SJCRH30 (cell line): ENCODE measurements around the gene ZMYND10. TPM values are rescaled to one million over a fixed set of nuclear protein-coding genes. Genes with fewer than 3 reads are reported as not detected.

Experiments used
- DNase-seq, 2 experiments: peaks; one replicate each; pipeline ENCODE4 v3.0.0-alpha.2; 2015 to 2020
- H3K27ac ChIP-seq: fragments of 250-450 bp; sonication (Bioruptor Pico); 2 replicates; pipeline ENCODE4 v1.5.1; 2020; ENCODE audit warnings: mild to moderate bottlenecking, moderate library complexity
- H3K27me3 ChIP-seq: fragments of 250-450 bp; sonication (Bioruptor Pico); 2 replicates; pipeline ENCODE4 v1.5.1; 2020; ENCODE audit warnings: mild to moderate bottlenecking, moderate library complexity
- H3K36me3 ChIP-seq: fragments of 250-450 bp; sonication (Bioruptor Pico); 2 replicates; pipeline ENCODE4 v1.5.1; 2020; ENCODE audit warnings: mild to moderate bottlenecking, moderate library complexity
- H3K4me1 ChIP-seq: fragments of 250-450 bp; sonication (Bioruptor Pico); 2 replicates; pipeline ENCODE4 v1.5.1; 2020; ENCODE audit warnings: mild to moderate bottlenecking, moderate library complexity
- H3K4me3 ChIP-seq: fragments of 250-450 bp; sonication (Bioruptor Pico); 2 replicates; pipeline ENCODE4 v1.5.1; 2020; ENCODE audit warnings: mild to moderate bottlenecking, moderate library complexity
- H3K9me3 ChIP-seq: fragments of 250-450 bp; sonication (Bioruptor Pico); replicated peaks from 2 replicates; pipeline ENCODE4 v1.5.1; 2020; ENCODE audit warnings: mild to moderate bottlenecking, moderate library complexity
- total RNA-seq: library from RNA; depleted of rRNA; stranded (reverse); fragments of >200 nt; shearing (Covaris generic); gene quantifications from 2 replicates; pipeline ENCODE4 v1.2.3, GENCODE V29; 2014

Gene ZMYND10
- total RNA-seq, 1 experiment from 2014 or later, result 0.99 TPM

DNA sequence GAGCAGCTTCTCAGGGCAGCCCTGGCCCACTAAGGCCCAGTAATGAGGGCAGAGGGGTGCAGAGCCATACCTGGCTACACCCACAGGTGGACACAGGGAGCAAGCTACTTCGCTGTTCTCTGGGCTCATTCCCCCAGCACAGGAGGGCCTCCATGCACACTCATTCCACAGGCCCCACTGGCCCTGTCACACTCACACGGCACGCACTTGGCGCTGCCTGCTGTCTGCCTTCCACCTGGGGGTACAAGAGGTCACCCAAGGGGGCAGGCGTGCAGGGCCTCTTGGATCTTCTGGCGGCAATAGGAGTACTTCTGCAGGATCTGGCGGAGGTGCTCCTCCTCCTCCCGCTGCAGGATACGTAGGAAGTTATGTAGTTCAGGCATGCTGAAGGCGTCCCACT lies 15.2 kb downstream of the ZMYND10 start:
- H3K4me1 ChIP-seq, result no peaks in the 10 kb centered on the region
- H3K36me3 ChIP-seq, result peaks cover 23% of the 10 kb centered on the region; the same call in 1 of the 2 replicates
- no peaks in the 10 kb centered on the region for H3K27me3 ChIP-seq
- DNase-seq, result no peak
- no peak overlapping the region for H3K27ac ChIP-seq
- no peak overlapping the region for H3K4me3 ChIP-seq
- H3K9me3 ChIP-seq, result no peaks in the 10 kb centered on the region

DNA sequence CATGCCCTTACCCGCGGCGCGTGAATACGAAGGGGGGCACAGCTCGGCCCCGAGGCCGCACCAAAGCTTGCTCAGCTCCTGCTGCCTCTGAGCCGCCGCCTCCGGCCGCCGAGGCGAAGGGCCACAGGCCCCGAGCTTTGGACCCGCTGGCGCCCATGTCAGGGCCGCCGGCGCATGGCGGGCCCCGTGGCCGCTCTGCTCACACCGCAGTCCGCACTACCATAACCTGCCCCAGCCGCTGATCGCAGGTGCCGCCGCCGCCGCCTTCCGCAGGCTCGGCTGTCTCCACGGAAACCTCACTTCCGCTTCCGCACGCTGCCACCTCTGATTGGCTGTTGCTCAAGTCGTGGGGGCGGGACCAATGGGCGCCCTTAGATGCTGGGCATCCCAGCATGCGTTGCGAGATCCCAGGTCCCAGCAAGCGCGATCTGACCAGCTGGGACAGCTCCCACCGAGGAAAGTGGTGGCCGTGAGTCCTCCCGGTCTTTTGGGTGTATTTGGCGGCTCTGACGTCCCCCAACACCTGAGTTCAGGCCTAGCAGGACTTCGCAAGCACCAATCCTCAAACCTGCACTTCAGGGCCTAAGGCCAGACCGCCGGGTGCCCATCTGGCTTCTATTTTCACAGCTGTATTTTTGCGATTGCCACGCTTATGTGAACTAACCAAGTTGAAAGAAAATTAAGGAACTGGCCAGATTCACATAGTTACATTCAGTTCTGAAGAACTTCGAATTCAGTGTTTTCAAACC lies 17.4 kb downstream of the ZMYND10 start, which contains the start of gene TUSC2:
Gene TUSC2 (minus strand): TSS at position 281 of the 749 bp plus-strand sequence. CDS start 124 bp downstream, at position 157.
- Histone ChIP-seq H3K27me3 (no peaks in the 10 kb centered on the region), H3K4me3 (peak within 1 kb of the TSS; percentile 90)
- DNase-seq, result peak; percentile 95 to 97

DNA sequence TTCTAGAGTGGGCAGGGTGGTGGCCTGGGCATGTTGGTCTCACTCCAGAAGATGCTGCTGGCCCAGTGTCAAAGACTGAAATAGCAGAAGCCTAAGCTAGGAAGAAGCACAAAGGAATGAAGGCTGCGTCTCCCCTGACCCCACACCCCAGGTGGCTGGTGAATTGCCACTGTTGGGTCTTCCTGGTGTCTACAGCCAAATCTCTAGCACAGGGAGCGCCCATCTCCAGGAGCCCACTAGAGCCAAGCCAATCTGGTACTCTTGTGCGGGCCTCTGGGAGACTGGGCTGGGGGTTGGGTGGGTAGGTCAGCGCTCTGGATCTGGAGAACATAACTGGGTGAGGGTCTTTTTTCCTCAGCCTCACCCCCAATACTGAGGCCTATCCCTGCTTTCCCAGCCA lies 18.4 kb downstream of the ZMYND10 start:
- peaks cover 4% of the 10 kb centered on the region; the same call in 1 of the 2 replicates for H3K4me1 ChIP-seq
- no peak for DNase-seq
- no peaks in the 10 kb centered on the region for H3K9me3 ChIP-seq
- H3K4me3 ChIP-seq, result peak overlapping the region; percentile 90
- no peak overlapping the region for H3K27ac ChIP-seq
- no peaks in the 10 kb centered on the region for H3K27me3 ChIP-seq
- peaks cover 20% of the 10 kb centered on the region; the same call in 1 of the 2 replicates for H3K36me3 ChIP-seq

More for the DNA sequence above, 17.4 kb downstream of the ZMYND10 start, which contains the start of gene TUSC2:
- Histone ChIP-seq H3K4me1 (peaks cover 4% of the 10 kb centered on the region; the same call in 1 of the 2 replicates), H3K9me3 (no peaks in the 10 kb centered on the region), H3K27ac (peak within 1 kb of the TSS; percentile 11; the same call in 1 of the 2 replicates), H3K36me3 (peaks cover 23% of the 10 kb centered on the region; the same call in 1 of the 2 replicates)

DNA sequence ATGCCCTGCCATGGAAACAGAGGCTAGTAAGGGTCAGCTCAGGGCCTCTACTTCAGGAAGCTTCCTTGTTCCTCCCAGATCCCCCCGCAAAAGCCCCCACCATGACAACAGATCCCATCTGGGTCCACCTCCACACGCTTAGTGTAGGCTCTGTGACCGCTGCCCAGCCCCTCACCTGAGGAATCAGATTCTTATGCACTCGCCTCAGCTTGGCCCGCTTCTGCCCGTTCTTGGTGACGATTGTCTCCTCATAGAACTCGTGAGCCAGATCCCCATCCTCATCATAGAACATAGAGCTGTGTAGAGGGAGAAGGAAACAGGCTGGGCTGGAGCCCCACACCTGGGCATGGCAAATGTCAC lies 19.4 kb downstream of the ZMYND10 start:
- no peak for DNase-seq
- no peak overlapping the region for H3K4me3 ChIP-seq
- no peak overlapping the region for H3K27ac ChIP-seq
- peaks cover 4% of the 10 kb centered on the region; the same call in 1 of the 2 replicates for H3K4me1 ChIP-seq
- H3K36me3 ChIP-seq, result peaks cover 12% of the 10 kb centered on the region; the same call in 1 of the 2 replicates
- H3K9me3 ChIP-seq, result no peaks in the 10 kb centered on the region
- H3K27me3 ChIP-seq, result no peaks in the 10 kb centered on the region

DNA sequence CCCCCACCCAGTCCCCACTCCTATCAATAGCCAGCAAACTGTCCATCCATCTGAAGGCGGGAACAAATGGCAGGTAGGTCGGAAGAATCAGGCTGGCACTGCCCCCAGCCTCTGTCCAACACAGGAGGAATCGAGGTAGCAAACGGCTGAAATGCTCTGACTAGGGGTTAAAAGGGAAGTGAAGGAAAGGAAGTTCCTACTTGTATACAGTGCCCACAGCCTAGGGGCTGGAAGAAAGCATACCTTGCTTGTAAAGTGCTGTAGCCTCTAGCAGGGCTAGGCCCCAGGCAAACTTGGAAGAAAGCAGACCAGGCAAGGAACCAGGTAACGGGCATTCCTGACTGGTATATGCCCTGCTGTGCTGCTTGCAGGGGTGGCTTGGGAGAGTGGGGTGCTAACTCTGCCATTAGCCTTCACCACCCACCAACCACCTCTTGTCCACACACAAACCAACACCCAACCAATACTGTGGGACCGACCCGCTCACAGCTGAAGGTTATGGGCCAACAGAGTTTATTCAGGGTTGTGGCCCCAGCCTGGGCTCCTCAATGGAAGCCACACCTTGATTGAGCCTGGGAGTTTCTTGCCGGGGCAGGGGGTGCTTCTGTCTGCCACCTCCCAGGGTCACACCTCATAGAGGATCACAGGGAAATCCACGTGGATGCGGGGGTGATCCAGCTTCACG lies 19.9 kb downstream of the ZMYND10 start:
- Histone ChIP-seq H3K36me3 (peaks cover 7% of the 10 kb centered on the region; the same call in 1 of the 2 replicates), H3K4me3 (no peak overlapping the region), H3K27me3 (no peaks in the 10 kb centered on the region), H3K27ac (no peak overlapping the region), H3K9me3 (no peaks in the 10 kb centered on the region), H3K4me1 (peaks cover 4% of the 10 kb centered on the region; the same call in 1 of the 2 replicates)
- DNase-seq, result no peak

DNA sequence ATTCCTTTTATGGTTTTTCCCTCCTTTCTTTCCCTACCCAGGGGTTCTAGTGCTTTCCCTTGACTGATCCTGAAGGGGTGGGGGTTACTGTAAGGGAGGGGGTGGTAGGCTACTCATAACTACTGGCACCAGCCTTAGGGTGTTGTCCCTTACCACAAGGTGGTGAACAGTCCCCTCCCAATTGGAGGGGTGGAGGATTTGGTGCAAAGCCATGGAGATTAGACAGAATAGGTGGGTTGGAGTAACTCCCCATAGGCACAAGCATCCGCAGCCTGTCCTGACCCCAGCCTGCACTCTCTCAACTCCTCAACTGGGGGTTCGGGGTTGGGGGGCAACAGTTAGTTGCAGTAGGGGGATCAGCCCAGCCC lies 20.4 kb downstream of the ZMYND10 start:
- H3K27me3 ChIP-seq, result no peaks in the 10 kb centered on the region
- H3K9me3 ChIP-seq, result no peaks in the 10 kb centered on the region
- no peak overlapping the region for H3K27ac ChIP-seq
- peaks cover 4% of the 10 kb centered on the region; the same call in 1 of the 2 replicates for H3K4me1 ChIP-seq
- H3K4me3 ChIP-seq, result no peak overlapping the region
- no peak for DNase-seq
- H3K36me3 ChIP-seq, result peaks cover 4% of the 10 kb centered on the region; the same call in 1 of the 2 replicates

DNA sequence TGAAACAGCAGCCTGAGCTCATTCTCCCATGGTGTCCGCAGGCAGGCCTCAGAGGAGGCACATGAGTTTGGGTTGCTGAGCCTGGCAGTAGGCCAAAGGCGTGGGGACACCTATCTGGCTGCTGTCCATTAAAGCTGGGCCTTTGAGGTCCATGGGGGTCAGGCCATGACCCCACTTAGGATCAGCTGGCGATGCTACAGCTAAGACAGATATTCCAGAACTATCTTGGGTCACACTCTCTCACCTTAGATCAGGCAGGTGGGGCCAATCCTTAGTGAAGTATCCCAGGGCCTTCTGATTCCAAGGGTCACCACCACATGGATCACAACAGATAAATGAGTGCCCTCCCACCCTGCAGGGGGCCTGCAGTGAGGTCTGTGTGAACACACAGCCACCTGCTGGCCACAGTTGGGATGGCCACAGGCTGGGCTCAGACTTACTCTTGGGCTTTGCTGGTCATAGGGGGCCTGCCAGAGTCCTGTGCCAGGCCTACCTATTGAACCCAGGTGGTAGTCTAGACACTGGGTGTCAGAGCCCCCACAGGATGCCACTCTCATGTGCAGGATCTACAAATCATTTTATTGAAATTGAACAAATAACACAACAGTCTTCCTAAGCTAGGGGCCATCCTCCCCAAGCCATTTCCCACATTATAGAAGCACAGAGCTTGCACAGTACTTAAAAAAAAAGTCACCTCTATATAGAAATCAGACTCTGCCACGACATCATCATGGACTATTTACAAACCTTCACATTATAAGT lies 21.0 kb downstream of the ZMYND10 start:
- Histone ChIP-seq H3K27ac (no peak overlapping the region), H3K9me3 (no peaks in the 10 kb centered on the region), H3K36me3 (no peaks in the 10 kb centered on the region; the same call in 1 of the 2 replicates), H3K4me3 (no peak overlapping the region), H3K4me1 (peaks cover 4% of the 10 kb centered on the region; the same call in 1 of the 2 replicates), H3K27me3 (no peaks in the 10 kb centered on the region)
- DNase-seq, result peak; percentile 75 to 83

DNA sequence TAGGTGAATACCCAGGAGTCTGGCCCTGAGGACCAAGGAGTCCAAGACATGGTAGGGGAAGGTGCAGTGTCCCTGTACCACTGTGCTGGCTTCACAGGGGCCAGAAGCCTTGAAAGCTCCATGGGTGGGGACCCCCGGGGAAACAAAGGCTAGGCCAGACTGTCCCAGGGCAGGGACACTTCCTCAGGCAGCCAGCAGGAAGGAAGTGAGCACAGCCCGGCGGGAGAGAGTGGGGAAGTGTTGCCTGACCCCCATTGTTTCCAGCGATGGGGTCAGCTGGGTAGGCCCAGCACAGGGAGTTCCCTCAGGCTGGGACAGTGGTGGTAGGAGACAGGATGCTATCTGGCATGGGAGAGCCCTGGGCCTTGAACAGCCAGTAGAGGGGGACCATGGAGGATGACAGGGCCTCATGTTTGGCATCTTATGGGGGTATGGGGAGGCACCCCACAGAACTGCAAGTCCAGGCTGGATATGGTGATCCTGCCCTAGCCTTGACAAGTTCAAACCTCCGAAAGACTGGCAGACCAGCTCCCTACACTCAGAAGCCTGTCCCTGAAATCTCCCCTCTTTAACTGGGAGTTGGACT lies 21.8 kb downstream of the ZMYND10 start:
- Histone ChIP-seq H3K4me3 (no peak overlapping the region), H3K36me3 (peaks cover 5% of the 10 kb centered on the region), H3K27ac (no peak overlapping the region), H3K27me3 (no peaks in the 10 kb centered on the region), H3K4me1 (peaks cover 4% of the 10 kb centered on the region; the same call in 1 of the 2 replicates), H3K9me3 (no peaks in the 10 kb centered on the region)
- no peak for DNase-seq

DNA sequence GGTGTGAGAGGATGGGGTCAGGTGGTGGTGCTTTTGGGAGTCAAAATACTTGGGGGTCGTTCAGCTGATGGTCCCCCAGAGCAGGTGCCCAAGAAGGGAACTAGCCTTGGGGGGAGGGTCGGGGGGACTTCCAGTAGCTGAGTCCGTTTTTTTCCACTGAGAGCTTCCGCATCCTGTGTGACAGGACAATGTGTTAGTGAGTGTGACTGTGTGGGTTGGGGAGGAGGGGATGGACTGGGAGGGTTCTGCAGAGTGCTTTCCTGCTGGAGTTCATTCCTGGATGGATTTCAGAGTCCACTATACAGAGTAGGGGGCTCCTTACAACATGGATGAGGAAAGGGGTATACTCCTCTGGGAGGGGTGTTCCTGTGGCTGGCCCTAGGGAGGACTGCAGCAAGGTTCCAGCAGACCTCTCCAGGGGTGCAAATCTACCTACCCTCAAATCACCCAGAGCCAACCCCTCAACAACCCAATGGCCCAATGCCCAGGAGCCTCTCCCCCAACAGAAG lies 22.4 kb downstream of the ZMYND10 start:
- H3K4me1 ChIP-seq, result peaks cover 4% of the 10 kb centered on the region; the same call in 1 of the 2 replicates
- no peaks in the 10 kb centered on the region for H3K9me3 ChIP-seq
- H3K4me3 ChIP-seq, result no peak overlapping the region
- no peaks in the 10 kb centered on the region for H3K27me3 ChIP-seq
- no peak for DNase-seq
- no peak overlapping the region for H3K27ac ChIP-seq
- peaks cover 5% of the 10 kb centered on the region for H3K36me3 ChIP-seq

DNA sequence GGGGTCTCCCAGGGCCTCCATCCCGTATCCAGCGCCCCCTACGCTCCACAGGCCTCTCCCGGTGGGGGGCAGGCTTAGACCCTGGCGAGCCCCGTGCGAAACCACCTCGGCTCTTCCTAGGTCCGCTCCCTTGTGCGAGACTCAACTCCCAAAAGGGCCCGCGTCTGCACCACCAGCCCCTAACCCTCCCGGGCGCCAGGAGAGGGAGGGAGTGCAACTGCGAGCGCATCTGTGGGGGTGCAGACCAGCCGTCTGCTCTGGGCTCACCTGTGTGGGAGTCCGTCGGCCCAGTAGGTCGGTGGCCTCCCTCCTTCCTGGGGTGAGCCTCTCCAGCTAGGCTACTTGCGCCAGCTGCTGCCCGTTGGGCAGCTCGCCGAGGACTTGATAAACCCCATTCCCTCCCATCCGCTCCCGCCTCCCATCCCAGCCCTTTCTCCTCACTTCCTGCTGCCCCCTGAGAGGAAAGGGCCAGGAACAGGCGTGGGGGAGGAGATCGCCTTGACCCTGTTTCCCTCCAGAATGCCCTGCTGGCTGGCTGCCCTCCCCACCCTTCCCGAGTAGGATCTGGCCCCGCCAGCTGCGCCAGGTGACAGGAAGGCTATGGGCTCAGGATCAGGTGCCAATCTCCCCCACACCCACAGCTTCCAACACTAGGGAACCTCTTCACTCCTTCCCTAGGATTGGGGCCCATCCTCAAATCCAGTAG lies 23.0 kb downstream of the ZMYND10 start, which contains the start of gene HYAL2:
Gene HYAL2 (minus strand): TSS at position 360 of the 706 bp plus-strand sequence. CDS start 2,256 bp downstream, outside the sequence.
- Histone ChIP-seq H3K9me3 (no peaks in the 10 kb centered on the region), H3K36me3 (peaks cover 5% of the 10 kb centered on the region), H3K27me3 (no peaks in the 10 kb centered on the region), H3K4me1 (peaks cover 4% of the 10 kb centered on the region; the same call in 1 of the 2 replicates), H3K4me3 (peak within 1 kb of the TSS; percentile 90), H3K27ac (peak within 1 kb of the TSS; percentile 98)
- no peak for DNase-seq

DNA sequence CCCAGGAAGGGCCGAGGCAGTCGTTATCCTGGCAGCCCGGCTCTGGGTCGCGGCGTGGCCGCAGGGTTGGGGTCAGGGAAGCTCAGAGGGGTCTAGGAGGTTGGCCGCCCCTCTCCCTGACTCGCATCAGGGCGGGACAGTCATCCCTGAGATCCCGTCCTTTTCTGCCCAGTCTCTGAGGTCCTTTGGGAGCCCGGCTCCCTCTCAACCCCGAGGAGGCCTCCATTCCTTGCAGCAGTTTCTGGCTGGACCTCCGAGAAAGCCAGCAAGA lies 23.5 kb downstream of the ZMYND10 start:
- Histone ChIP-seq H3K27me3 (no peaks in the 10 kb centered on the region), H3K4me1 (peaks cover 4% of the 10 kb centered on the region; the same call in 1 of the 2 replicates), H3K36me3 (peaks cover 5% of the 10 kb centered on the region), H3K4me3 (peak overlapping the region; percentile 90), H3K27ac (peak overlapping the region; percentile 98), H3K9me3 (no peaks in the 10 kb centered on the region)
- DNase-seq, result no peak

DNA sequence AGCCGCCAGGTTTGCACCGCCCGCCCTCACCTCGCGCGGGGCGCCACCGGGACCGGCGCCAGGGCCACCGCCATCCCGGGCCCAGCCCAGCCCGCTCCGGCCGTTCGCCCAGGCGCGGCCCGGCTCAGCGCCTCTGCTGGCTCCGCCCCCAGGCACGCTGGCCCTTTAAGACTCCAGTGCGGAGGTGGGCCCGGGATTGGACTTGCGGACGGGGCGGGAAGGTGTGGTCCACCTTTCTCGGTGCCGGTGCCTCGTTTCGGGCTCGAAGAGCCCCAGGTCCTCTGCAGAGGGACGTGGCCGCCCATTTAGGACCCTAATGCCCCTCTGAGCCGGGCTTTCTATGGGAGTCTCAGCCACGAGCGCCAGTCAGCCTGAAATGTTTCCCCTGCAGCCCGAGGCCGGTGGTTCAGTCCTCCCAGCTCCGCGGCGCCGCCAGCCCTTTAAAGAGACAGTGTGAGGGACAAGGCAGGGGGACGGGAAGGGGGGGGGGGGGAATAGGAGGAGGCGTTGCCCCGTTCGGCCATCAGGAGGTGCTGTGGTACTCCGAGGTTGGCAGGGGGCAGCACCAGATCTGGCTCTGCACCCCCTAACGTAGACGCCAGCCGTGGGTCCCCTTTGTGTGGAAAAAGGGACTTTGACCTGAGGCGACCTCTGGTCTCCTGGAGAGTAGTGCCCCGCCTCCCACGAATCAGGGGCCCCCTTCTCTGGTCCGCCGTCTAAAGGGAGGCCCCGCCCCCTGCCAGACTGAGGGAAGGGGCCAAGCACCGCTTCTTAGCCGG lies 24.0 kb downstream of the ZMYND10 start:
- H3K27me3 ChIP-seq, result no peaks in the 10 kb centered on the region
- H3K4me3 ChIP-seq, result peak overlapping the region; percentile 90
- DNase-seq, result peak; percentile 89 to 92
- peak overlapping the region; percentile 98 for H3K27ac ChIP-seq
- peaks cover 5% of the 10 kb centered on the region for H3K36me3 ChIP-seq
- H3K9me3 ChIP-seq, result no peaks in the 10 kb centered on the region
- H3K4me1 ChIP-seq, result peaks cover 4% of the 10 kb centered on the region; the same call in 1 of the 2 replicates

DNA sequence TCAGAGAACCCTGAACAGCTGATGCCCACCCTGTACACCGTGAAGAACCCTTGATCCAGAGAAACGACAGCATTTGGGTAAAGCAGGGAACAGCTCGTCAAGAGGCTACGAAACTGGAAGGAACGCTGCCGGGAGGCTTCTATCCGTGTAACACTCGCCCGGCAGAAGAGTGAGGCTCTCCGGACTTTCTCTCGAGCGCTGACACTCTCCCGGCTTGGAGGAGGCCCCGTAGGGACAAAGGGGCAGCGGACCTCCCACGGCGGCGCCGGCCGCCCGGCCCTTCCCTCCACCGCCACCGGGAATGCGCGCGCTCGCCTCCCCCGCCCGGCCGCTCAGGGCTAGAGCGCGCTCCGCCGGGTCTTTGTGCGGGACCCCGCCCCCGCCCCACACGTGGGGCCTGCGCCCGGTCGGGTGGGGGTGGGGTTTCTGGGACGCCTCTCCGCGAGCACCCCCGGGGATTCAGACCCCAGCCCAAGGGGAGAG lies 24.6 kb downstream of the ZMYND10 start:
- peaks cover 4% of the 10 kb centered on the region; the same call in 1 of the 2 replicates for H3K4me1 ChIP-seq
- DNase-seq, result peak; percentile 77 to 79

More for the DNA sequence above, 24.6 kb downstream of the ZMYND10 start:
- peak overlapping the region; percentile 90 for H3K4me3 ChIP-seq
- H3K27me3 ChIP-seq, result no peaks in the 10 kb centered on the region
- no peaks in the 10 kb centered on the region for H3K9me3 ChIP-seq
- H3K27ac ChIP-seq, result peak overlapping the region; percentile 98
- H3K36me3 ChIP-seq, result peaks cover 5% of the 10 kb centered on the region
